Hematopoietic multipotent progenitor cell (in vitro differentiated cells): ENCODE measurements around the gene MAPK7. TPM values are rescaled to one million over a fixed set of nuclear protein-coding genes. Genes with fewer than 3 reads are reported as not detected.

Experiments
- DNase-seq, 3 donors: peaks; one replicate each; pipeline ENCODE4 v3.0.0-alpha.2; 2011 to 2015; ENCODE audit warnings: low read depth in 2 of 3, low spot score in 2 of 3
- small RNA-seq: library from RNA; depleted of rRNA; stranded (forward); fragments of <200 nt; gene quantifications from one replicate; pipeline ENCODE3, GENCODE V24; 2012
- total RNA-seq: library from RNA; depleted of rRNA; stranded (reverse); fragments of >200 nt; gene quantifications from one replicate; pipeline ENCODE4 v1.2.3, GENCODE V29; 2012

The MAPK7 gene
- total RNA-seq, 1 donor = 13.7 TPM

DNA sequence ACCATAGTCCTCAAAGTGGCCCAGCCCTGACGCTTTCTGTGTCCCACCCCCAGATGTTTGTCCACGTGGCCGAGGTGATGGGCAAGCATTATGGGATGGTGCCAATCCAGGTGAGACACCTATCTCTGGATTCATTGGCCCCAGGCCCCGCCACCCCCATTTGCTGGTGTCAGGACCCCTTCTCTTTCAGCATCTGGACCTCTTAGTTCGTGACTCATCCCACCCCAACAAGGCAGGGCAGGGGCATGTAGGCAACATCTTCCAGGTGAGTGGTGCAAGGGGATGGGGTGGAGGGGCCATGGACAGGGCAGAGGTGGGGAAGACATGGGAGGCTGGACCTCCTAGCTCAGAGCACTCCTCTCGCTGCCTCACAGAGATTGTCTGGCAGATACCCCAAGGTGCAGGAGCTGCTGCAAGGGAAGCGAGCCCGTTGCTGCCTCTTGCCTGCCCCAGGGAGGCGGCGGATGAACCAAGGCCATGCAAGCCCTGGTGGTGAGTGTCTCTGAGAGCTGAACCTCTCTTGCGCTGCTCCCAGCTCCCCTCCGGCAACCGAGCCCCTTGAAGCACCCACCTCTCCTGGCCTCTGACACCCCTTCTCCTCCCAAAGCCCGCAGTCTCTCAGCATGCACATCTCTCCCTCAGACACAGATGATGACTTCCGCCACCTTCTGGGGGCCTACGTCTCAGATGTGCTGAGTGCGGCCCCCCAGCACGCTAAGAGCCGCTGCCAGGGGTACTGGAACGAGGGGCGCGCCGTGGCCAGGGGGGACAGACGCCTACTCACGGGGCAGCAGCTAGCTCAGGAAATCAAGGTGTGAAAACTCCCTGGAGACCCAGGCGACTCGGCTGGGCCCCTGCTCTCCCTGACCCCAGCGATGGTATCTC lies 36.3 kb downstream of the MAPK7 start:
- no peak for DNase-seq

DNA sequence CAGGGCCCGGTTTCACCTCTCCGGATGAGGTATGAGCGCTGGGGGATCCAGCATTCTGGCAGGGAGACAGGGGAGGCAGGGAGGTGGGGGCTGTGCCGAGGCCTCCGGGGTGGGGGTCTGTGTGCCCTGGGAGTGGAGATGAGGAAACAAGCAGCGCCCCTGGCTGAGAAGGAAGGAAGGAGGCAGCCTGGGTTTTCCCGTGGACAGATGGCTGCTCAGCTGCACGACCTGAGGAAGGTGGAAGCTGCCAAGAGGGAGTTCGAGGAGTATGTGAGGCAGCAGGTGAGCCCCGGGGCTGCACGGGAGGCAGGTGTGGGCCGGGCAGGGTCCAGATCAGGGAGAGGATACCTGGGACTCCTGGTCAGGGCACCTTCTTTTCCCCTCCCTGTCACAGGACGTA lies 37.0 kb downstream of the MAPK7 start:
- DNase-seq = no peak

DNA sequence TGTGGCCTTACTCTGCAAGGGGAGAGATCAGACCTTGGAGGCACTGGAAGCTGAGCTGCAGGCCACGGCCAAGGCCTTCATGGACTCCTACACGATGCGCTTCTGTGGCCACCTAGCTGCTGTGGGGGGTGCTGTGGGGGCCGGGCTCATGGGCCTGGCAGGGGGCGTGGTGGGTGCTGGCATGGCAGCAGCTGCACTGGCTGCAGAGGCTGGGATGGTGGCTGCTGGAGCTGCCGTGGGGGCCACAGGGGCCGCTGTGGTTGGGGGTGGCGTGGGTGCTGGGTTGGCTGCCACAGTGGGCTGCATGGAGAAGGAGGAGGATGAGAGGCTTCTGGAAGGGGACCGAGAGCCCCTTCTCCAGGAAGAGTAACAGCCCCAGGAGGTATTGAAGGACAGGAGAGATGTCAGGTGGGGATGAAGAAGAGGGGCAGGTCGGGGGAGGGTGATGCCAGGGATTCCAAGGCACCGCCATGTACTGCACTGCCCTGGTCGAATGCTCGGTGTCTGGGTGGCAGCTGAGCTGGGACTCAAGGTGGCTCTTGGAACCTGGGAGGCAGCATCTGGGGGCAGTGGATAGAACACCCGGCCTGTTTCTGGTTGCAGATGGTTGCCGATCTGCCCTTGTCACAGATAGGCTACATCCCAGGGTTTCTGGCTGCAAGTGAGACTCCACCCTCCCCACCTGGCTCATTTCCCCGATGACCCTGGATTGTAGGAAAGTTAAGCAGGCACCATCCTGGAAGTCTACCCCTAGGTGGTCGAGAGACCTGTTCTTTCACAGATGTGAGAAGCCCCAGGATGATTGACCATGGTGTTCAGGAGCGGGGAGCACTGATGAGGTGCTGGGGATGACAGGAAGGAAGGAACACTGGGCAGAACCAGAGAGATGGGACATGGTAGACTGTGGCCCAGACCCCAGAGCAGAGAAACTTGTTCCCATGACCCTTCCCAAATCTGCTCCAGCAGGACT lies 37.8 kb downstream of the MAPK7 start:
- DNase-seq = no peak

DNA sequence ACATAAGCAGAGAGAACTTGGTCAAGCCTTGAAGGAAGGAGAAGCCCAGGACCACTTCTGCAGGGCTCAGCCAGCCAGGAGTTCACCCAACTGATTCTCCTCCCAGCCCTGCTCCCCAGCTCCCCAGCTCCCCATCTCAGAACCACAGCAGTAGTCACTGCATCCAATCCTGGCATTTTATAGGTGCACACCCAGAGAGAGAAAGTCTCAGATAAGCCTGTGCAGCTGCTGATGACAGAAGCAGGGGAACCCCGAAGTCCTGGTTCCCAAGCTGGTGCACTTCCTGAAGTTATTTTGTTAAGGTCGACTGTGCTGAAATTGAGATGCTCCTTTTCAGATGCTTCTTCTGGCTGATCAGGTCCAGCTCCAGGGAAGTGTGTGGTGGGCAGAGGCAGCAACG lies 39.3 kb downstream of the MAPK7 start:
- DNase-seq = no peak

DNA sequence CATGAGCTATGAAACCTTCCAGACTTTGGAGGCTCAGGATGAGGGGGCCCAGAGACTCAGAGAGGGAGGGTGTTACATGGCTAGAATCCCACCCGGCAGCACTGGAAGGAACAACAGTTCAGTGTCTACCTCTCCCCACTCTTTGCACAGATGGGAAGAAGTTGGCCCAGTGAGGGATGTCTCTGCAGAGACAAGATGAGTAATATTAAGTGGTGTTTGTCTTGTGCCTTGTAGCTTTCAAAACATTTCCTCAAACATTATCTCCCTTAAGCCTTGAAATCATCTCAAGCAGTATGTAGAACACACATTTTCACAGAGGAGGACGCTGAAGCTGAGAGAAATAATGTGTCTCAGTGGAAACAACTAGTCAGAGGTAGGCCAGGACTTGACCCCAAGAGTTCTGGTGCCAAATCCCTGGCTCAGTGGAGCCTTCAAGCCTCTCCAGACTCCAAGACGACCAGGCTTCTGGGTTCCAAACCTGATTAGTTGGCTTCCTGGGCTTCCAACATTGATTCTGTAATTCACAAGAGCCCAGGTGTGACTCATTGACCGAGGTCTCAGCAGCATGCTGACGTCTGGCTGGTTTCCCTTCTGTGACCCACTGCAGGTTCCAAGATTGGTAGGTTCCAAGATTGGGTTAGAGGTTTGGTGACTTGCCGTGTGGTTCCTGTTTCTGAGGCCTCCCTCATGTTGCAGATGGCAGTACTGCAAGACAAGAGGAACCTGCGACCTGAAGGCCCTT lies 40.1 kb downstream of the MAPK7 start:
- peak in 2 of 3 donors; percentile 59 to 73 for DNase-seq

DNA sequence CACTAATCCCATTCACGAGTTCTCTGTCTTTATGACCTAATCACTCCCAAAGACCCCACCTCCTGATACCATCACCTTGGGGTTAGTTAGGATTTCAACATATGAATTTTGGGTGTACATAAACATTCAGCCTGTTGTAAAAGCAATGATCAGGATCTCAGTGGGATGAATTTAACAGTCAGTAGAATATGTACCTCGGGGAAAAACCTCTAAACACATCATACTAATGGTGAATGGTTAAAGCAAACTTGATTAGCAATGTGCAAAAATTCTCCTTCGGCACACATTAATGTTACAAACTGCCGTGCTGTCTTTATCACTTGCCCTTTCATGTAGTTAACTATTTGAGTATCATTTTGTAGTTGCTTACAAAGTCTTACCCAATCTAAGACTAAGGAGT lies 42.9 kb downstream of the MAPK7 start:
- DNase-seq = no peak

DNA sequence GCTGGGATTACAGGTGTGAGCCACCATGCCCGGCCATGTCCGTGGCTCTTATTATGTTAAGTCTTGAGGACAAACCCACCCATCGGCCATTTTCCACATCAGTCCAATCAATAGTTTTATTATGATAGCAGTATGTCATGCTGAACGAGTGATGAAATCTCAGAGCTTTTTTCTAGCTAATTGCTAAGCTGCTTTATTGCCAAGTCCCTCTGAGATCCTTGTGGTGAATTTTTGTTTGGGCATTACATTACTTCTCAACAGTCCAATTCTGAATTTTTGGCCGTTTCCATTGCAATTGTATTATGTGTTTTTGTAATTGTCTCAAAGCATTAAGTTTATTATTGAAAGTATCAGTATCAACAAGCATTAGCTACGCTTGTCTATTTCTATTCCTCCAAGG lies 43.6 kb downstream of the MAPK7 start:
- no peak for DNase-seq

DNA sequence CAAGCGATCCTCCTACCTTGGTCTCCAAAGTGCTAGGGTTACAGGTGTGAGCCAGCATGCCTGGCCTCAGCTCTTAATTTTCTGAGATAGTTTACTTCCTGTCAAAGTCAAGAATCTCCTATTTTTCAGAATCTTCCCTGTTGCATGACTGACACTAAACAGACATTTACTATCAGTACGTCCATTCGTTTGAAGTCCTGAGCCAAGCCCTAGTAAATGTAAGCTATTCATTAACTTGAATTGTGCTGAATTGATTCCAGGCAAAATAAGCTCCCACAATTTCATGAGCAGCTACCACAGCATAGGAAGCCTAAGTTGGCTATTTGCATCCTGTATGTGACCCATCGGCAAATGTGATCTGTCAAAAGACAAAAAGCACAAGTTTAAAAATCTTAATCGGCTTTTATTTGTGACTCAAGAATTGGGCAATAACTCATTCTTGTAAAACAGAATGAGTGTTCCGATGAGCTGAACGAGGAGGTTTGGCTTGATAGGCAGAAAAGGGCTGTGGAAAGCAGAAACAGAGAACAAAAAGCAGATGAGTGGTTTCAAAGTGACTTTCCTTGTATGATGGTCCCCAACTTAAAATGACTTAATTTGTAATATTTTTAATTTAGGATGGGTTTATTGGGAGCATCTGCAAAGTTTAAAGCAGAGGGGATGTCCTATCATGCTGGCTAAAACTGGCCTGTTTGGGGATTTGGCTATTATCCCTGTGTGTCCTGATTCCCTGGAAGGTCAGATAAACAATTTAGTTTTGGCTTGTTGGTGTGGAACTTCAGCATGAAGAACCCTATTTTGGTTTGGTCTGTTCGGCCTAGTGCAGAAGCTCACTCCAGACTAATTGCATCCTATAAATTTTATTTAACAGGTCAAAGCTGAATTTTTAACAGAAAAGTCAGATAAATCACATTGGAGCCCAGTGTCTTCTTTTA lies 46.9 kb downstream of the MAPK7 start:
- DNase-seq = no peak

DNA sequence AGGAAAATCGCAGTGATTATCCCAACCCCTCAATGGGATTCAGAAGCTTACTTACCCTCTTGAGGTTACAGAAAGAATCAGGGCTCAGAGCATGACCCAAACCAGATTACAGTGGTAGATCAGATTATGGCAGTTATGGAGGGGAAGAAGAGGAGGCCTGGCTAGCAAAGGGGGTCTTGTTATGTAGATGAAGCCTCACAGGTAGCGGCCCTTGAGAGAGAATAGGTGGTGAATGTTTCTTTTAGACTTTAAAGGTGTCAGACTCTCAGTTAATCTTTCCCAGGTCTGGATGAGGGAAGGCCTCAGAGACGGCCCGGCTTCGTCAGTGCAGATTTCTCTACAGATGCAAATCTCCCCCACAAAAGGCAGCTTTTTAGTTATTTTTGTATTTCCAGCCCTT lies 48.3 kb downstream of the MAPK7 start:
- no peak for DNase-seq

DNA sequence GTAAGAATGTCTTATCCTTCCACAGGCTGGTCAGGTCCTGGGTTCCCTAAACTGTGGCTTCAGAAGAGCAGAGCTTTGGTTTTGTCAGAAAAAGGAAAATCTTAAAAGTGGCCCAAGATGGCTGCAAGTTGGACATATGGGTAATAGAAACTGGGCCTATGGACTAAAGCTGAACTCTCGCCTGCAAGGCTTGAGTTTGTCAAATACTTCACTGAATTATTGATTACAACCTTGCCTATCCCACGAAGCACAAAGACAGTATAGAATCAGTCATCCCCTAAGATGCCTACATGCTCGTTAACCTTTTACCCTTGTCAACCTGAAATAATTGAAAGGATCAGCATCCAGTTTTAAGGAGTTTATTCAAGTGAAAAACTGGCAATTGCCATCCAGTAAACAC lies 53.4 kb downstream of the MAPK7 start:
- DNase-seq = no peak

Small RNA genes lying within 50 kb of the gene (small RNA-seq; reads per million reads assigned to genes)
- gene MIR1180 (0.54 reads per million), gene RF00537 (not detected)

Other genes with a start within 250 kb of the MAPK7 start
- 1.9 TPM for gene EPN2, start 141.1 kb upstream of the MAPK7 start, total RNA-seq
- gene B9D1, start 15.8 kb upstream of the MAPK7 start, total RNA-seq = 4.0 TPM
- 3.2 TPM for gene MFAP4, start 8.7 kb downstream of the MAPK7 start, total RNA-seq
- gene RNF112, start 32.7 kb downstream of the MAPK7 start, total RNA-seq = under 0.01 TPM
- under 0.01 TPM for gene SLC47A1, start 155.4 kb downstream of the MAPK7 start, total RNA-seq